Gastroesophageal sphincter (tissue), 3 donors: ENCODE measurements around the gene CSNK2A1.

ENCODE experiments used
- EP300 ChIP-seq: sonication (generic); formaldehyde crosslinking; IDR thresholded peaks from one replicate; pipeline ENCODE4 v1.6.1; 2017; ENCODE audit warnings: antibody characterized with exemption, mild to moderate bottlenecking
- POLR2A ChIP-seq, 2 donors: fragments of 450-650 bp; IDR thresholded peaks; one replicate each; pipeline ENCODE4 v1.6.1; 2017; ENCODE audit warnings: antibody characterized with exemption in 2 of 2, mild to moderate bottlenecking in 2 of 2, moderate library complexity in 1 of 2
- POLR2AphosphoS5 ChIP-seq: sonication (generic); formaldehyde crosslinking; IDR thresholded peaks from one replicate; pipeline ENCODE4 v1.6.1; 2017; ENCODE audit warnings: antibody characterized with exemption
- TF ChIP-seq, protein P1 (sequence below), 4 experiments: fragments of 200-600 bp in 2 of 4; fragments of 450-650 bp in 2 of 4; sonication (generic) in 1 of 4; IDR thresholded peaks; one replicate each; pipeline ENCODE4 v1.5.1; 2017 to 2019; ENCODE audit warnings: antibody characterized with exemption in 4 of 4, mild to moderate bottlenecking in 2 of 4, moderate library complexity in 2 of 4

DNA sequence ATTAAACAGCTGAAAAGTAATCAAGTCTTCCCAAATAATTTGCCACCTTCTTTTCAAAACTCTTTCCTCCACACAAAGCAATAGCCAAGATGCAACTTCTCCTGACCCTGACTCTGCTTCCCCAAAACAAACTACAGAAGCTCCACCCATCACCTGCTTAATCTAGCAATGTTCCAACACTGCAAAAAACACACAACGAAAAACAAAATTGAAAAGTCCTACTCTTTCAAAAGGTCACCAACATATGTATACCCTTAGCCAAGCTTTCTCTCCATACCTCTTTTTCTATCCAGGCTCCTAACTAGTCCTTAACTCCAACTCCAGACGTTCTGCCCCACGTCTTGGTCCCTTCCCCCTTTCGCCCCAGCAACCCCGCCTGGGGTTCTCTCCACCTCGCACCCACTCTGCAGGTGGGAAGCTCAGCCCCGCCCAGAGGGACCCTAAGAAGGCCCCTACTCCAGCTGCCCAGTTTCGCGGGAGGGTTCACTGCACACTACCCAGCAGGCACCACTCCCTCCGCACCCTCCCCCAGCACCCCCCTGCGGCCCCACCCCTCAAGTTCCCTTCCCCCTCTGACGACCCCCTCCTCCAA is 717 bp downstream of the CSNK2A1 start:
- no peak for TF ChIP-seq POLR2A (IDR thresholded peaks at IDR 0.05)
- TF ChIP-seq, protein P1, sequence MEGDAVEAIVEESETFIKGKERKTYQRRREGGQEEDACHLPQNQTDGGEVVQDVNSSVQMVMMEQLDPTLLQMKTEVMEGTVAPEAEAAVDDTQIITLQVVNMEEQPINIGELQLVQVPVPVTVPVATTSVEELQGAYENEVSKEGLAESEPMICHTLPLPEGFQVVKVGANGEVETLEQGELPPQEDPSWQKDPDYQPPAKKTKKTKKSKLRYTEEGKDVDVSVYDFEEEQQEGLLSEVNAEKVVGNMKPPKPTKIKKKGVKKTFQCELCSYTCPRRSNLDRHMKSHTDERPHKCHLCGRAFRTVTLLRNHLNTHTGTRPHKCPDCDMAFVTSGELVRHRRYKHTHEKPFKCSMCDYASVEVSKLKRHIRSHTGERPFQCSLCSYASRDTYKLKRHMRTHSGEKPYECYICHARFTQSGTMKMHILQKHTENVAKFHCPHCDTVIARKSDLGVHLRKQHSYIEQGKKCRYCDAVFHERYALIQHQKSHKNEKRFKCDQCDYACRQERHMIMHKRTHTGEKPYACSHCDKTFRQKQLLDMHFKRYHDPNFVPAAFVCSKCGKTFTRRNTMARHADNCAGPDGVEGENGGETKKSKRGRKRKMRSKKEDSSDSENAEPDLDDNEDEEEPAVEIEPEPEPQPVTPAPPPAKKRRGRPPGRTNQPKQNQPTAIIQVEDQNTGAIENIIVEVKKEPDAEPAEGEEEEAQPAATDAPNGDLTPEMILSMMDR (IDR thresholded peaks at IDR 0.05) = no peak
- no peak for TF ChIP-seq POLR2AphosphoS5
- TF ChIP-seq EP300 = no peak
